Breast epithelium (tissue), 3 donors: ENCODE measurements around the gene GLDC.

Experiments
- POLR2AphosphoS5 ChIP-seq, 3 donors: sonication (generic); formaldehyde crosslinking; IDR thresholded peaks; one replicate each; pipeline ENCODE4 v1.6.1; 2017; ENCODE audit warnings: antibody characterized with exemption in 3 of 3
- TF ChIP-seq, protein P1 (sequence below), 3 donors: fragments of 450-650 bp; IDR thresholded peaks; one replicate each; pipeline ENCODE4 v1.5.1; 2016 to 2017; ENCODE audit warnings: antibody characterized with exemption in 3 of 3, mild to moderate bottlenecking in 3 of 3, moderate library complexity in 3 of 3

DNA sequence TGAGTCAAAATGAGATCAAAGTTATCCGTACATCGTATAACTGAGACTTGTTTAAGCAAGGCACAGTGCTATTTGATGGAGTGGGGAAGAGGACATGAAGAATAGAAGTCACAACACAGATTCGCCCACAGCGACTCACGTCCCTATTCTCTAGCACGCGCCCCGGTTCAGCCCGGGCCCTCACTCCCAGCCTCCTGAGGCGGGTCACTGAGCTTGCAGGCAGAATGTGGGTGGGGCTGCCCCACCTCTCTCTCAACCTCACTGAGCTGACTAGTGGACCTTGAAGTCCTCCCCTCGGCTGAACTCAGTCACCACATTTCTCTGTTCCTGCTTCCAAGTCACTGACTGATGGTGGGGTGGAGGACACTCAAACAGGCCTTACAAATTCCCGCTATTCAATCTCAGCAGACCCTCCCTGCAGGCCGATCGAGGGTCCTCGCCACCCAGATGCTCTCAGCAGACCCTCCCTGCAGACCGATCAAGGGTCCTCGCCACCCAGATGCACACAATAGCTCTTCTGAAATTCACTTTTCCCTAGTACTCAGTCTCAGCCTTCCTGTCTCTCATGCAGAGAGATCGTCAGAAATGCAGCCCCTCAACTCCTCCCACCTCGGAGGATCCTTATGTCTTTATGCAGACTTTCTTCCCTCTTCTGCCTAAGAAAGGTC lies 12.9 kb downstream of the GLDC start:
- TF ChIP-seq, protein P1, sequence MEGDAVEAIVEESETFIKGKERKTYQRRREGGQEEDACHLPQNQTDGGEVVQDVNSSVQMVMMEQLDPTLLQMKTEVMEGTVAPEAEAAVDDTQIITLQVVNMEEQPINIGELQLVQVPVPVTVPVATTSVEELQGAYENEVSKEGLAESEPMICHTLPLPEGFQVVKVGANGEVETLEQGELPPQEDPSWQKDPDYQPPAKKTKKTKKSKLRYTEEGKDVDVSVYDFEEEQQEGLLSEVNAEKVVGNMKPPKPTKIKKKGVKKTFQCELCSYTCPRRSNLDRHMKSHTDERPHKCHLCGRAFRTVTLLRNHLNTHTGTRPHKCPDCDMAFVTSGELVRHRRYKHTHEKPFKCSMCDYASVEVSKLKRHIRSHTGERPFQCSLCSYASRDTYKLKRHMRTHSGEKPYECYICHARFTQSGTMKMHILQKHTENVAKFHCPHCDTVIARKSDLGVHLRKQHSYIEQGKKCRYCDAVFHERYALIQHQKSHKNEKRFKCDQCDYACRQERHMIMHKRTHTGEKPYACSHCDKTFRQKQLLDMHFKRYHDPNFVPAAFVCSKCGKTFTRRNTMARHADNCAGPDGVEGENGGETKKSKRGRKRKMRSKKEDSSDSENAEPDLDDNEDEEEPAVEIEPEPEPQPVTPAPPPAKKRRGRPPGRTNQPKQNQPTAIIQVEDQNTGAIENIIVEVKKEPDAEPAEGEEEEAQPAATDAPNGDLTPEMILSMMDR (IDR thresholded peaks at IDR 0.05) = no peak
- no peak for TF ChIP-seq POLR2AphosphoS5 (IDR thresholded peaks at IDR 0.05)
